ENCODE results near the gene RRAGC. TPM values are rescaled to one million over a fixed set of nuclear protein-coding genes. Genes with fewer than 3 reads are reported as not detected.

RRAGC gene
- total and polyA plus RNA-seq, 3 experiments from 2014 or later = 10.3 to 21.9 (median 20.6) TPM

GRCh38 chr1:38790422-38791163 is 69.0 kb downstream of the RRAGC start:
- no peak for DNase-seq
- Mint-ChIP-seq H3K9me3 (peaks cover 9 to 25% (median 20%) of the 10 kb centered on the region in 5 donors), H3K27ac (no peak overlapping the region), H3K4me1 (no peaks in the 10 kb centered on the region), H3K4me3 (no peak overlapping the region), H3K36me3 (peaks cover 0 to 4% (median 0%) of the 10 kb centered on the region in 3 donors), H3K27me3 (peaks cover 49 to 79% of the 10 kb centered on the region in 2 donors)
- no peaks in the 10 kb centered on the region for H3K4me1 ChIP-seq (ENCODE audit: insufficient read depth, low read length)
- POLR2A ChIA-PET = no interaction called here
- no peak overlapping the region for H3K4me3 ChIP-seq (ENCODE audit: low read length)
- CTCF ChIA-PET = no interaction called here
- no peaks in the 10 kb centered on the region for H3K36me3 ChIP-seq (ENCODE audit: insufficient read depth, low read length)
- H3K27ac ChIP-seq (ENCODE audit: low read depth, low read length) = no peak overlapping the region
- peaks cover 8% of the 10 kb centered on the region for H3K9me3 ChIP-seq (ENCODE audit: low read length)
- peaks cover 13% of the 10 kb centered on the region for H3K27me3 ChIP-seq (ENCODE audit: insufficient read depth, low read length, poor library complexity, severe bottlenecking)

- Histone ChIP-seq H3K27ac (ENCODE audit: low read depth, low read length) (no peak overlapping the region), H3K36me3 (ENCODE audit: insufficient read depth, low read length) (no peaks in the 10 kb centered on the region), H3K4me3 (ENCODE audit: low read length) (no peak overlapping the region), H3K27me3 (ENCODE audit: insufficient read depth, low read length, poor library complexity, severe bottlenecking) (peaks cover 13% of the 10 kb centered on the region), H3K4me1 (ENCODE audit: insufficient read depth, low read length) (no peaks in the 10 kb centered on the region), H3K9me3 (ENCODE audit: low read length) (peaks cover 8% of the 10 kb centered on the region)
- Mint-ChIP-seq H3K36me3 (peaks cover 0 to 4% (median 0%) of the 10 kb centered on the region in 3 donors), H3K27ac (no peak overlapping the region), H3K4me1 (no peaks in the 10 kb centered on the region), H3K27me3 (peaks cover 57 to 76% of the 10 kb centered on the region in 2 donors), H3K9me3 (peaks cover 9 to 24% (median 19%) of the 10 kb centered on the region in 5 donors), H3K4me3 (no peak overlapping the region)
- CTCF ChIA-PET = no interaction called here
- DNase-seq = no peak
- POLR2A ChIA-PET = no interaction called here
These were observed 69.9 kb downstream of the RRAGC start for GRCh38 chr1:38789498-38790169.

- Mint-ChIP-seq H3K4me1 (no peaks in the 10 kb centered on the region), H3K4me3 (no peak overlapping the region), H3K27ac (no peak overlapping the region), H3K36me3 (no peaks in the 10 kb centered on the region), H3K9me3 (peaks cover 6 to 16% (median 9%) of the 10 kb centered on the region in 5 donors), H3K27me3 (peaks cover 62 to 77% of the 10 kb centered on the region in 2 donors)
- DNase-seq = no peak
- Histone ChIP-seq H3K4me1 (ENCODE audit: insufficient read depth, low read length) (no peaks in the 10 kb centered on the region), H3K36me3 (ENCODE audit: insufficient read depth, low read length) (no peaks in the 10 kb centered on the region), H3K4me3 (ENCODE audit: low read length) (no peak overlapping the region), H3K27ac (ENCODE audit: low read depth, low read length) (no peak overlapping the region), H3K27me3 (ENCODE audit: insufficient read depth, low read length, poor library complexity, severe bottlenecking) (peaks cover 13% of the 10 kb centered on the region), H3K9me3 (ENCODE audit: low read length) (peaks cover 8% of the 10 kb centered on the region)
- POLR2A ChIA-PET = no interaction called here
- CTCF ChIA-PET = no interaction called here
These were observed 70.9 kb downstream of the RRAGC start for GRCh38 chr1:38788341-38789336.

Other genes with a start within 250 kb of the RRAGC start
- 10 to 100 TPM; 63.4 to 74.3 TPM for gene MYCBP, start 13.6 kb upstream of the RRAGC start, total RNA-seq
- gene MYCBP, start 13.6 kb upstream of the RRAGC start, polyA plus RNA-seq = 63.9 TPM
- not detected for gene GJA9, start 21.8 kb upstream of the RRAGC start, total RNA-seq
- not detected for gene GJA9, start 21.8 kb upstream of the RRAGC start, polyA plus RNA-seq
- gene RHBDL2, start 82.1 kb upstream of the RRAGC start, total RNA-seq = not detected
- gene RHBDL2, start 82.1 kb upstream of the RRAGC start, polyA plus RNA-seq = not detected
- 10 to 100 TPM; 82.6 to 84.2 TPM for gene AKIRIN1, start 131.5 kb upstream of the RRAGC start, total RNA-seq
- gene AKIRIN1, start 131.5 kb upstream of the RRAGC start, polyA plus RNA-seq = 118 TPM
- 100 to 1,000 TPM; 174 to 192 TPM for gene NDUFS5, start 166.6 kb upstream of the RRAGC start, total RNA-seq
- gene NDUFS5, start 166.6 kb upstream of the RRAGC start, polyA plus RNA-seq = 594 TPM

Data from CD8-positive, alpha-beta memory T cell (primary cell).